Activated CD8-positive, alpha-beta memory T cell treated with anti-CD3 and anti-CD28 coated beads, Interleukin-2, amount 50 U/mL, for 4 hours (primary cell): Measurements from ENCODE around the gene LY9.
"Not testable (repeated sequence)": the region's sequence is repeated elsewhere in the genome, so short reads cannot be mapped to it uniquely, and the experiment has no call there.

Experiments used
- DNase-seq: peaks from one replicate; pipeline ENCODE4 v3.0.0-alpha.2; 2020

Gene LY9

GRCh38 chr1:160868141-160868540, 72.2 kb downstream of the LY9 start:
- no peak for DNase-seq

- DNase-seq = no peak
These were observed 79.0 kb downstream of the LY9 start for GRCh38 chr1:160874935-160875334.

GRCh38 chr1:160875591-160875990, 79.6 kb downstream of the LY9 start:
- not testable (repeated sequence) for DNase-seq

- no peak for DNase-seq
These were observed 80.3 kb downstream of the LY9 start for GRCh38 chr1:160876311-160876710.

GRCh38 chr1:160877221-160877620, 81.2 kb downstream of the LY9 start:
- DNase-seq = no peak
